NCI-H510A (cell line): Measurements from ENCODE around the gene TGM5.
"Not testable (repeated sequence)": the region's sequence is repeated elsewhere in the genome, so short reads cannot be mapped to it uniquely, and the experiment has no call there.

ENCODE experiments used
- DNase-seq: peaks from one replicate; lab custom pipeline; 2025; lab: John Stamatoyannopoulos, UW

Gene TGM5, protein sequence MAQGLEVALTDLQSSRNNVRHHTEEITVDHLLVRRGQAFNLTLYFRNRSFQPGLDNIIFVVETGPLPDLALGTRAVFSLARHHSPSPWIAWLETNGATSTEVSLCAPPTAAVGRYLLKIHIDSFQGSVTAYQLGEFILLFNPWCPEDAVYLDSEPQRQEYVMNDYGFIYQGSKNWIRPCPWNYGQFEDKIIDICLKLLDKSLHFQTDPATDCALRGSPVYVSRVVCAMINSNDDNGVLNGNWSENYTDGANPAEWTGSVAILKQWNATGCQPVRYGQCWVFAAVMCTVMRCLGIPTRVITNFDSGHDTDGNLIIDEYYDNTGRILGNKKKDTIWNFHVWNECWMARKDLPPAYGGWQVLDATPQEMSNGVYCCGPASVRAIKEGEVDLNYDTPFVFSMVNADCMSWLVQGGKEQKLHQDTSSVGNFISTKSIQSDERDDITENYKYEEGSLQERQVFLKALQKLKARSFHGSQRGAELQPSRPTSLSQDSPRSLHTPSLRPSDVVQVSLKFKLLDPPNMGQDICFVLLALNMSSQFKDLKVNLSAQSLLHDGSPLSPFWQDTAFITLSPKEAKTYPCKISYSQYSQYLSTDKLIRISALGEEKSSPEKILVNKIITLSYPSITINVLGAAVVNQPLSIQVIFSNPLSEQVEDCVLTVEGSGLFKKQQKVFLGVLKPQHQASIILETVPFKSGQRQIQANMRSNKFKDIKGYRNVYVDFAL

DNA sequence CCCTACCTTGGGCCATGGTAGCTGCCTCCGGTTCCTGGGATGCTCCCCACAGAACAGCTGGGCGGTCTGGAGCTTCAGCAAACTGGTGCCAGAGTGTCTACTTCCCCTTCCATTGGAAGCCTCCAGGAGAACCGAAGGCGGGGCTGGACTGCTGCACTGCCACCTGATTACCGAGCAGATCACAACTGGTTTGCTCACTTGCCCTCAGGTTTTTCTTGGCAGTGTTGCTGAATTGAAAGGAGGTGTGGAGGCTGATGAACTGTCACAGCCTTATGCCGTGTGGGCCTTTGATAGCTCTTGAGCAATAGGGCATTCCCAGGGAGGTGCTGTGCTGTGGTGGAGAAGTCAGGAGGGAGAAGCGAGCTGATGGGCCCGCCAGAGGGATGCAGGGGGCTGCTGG, at the start of gene TGM5:
TSS of gene TGM5 (minus strand) at position 95 of the 400 bp plus-strand sequence. CDS start at position 16, 79 bp downstream.
- DNase-seq, result no peak

- no peak for DNase-seq
Measured at GRCh38 chr15:43314171-43314570, 47.4 kb upstream of the TGM5 start.

DNA sequence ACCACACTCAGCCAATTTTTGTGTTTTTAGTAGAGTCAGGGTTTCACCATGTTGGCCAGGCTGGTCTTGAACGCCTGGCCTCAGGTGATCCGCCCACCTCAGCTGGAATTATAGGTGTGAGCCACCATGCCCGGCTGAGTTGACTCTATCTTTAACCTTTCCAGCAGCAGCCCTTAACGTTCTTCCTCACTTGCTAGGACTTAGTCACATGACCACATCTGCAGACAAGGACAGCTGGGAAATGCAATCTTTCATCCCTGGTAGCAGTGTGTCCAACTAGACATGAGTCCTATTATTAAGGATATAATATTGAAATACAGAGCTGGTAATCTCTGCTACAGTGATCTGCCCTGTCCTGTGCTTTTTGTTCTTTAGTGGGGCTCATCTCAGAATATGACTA, 45.6 kb upstream of the TGM5 start:
- DNase-seq, result no peak

DNA sequence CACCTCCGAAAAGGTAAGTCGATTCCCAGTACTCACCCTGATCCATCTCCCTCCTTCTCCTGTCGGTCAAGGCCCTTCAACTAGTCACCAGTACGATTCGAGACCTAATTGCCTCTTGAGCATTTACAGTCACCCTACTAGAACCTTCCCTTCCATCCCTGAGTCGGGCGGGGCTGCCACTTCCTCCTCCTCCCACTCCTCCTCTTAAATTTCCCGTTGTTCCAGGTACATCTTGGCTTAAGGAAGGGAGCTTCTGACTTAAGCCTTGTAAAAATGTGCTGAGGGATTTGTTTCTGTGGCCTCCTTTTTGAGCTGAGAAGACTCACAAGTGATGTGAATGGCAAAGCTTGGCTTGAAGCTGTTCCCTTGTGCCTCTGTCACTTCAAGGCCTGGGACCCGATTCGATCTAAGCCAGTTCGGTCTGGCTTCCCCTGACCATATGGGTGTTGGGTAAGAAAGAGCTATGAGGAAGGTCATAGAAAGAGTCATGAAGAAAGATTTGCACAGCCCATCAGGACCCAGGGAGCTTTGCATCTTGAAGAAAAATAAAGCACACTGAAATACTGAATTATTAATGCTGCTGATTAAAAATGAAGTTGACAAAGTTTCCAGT, 35.6 kb upstream of the TGM5 start, which contains the start of gene TGM7:
TSS of gene TGM7 (minus strand) at position 51 of the 613 bp plus-strand sequence.
- no peak for DNase-seq

DNA sequence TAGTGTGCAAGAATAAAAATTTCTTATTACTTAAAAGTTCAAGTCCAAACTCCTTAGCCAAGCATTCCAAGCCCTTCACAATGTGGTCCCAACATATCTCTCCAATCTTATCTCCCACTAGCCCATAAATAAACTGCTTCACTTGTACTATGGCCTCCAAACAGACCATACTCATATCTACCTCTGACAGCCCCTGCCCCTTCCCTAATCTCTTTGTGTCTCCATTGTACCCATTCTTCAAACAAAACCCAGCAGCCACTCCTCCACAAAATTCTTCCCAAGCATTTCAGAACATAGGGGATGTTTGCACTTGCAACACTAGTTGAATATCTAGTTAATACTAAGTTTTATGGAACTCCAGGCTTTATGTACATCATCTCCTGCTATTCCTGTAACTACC, 33.2 kb upstream of the TGM5 start:
- DNase-seq, result no peak

GRCh38 chr15:43299411-43299810, 32.7 kb upstream of the TGM5 start:
- no peak for DNase-seq

DNA sequence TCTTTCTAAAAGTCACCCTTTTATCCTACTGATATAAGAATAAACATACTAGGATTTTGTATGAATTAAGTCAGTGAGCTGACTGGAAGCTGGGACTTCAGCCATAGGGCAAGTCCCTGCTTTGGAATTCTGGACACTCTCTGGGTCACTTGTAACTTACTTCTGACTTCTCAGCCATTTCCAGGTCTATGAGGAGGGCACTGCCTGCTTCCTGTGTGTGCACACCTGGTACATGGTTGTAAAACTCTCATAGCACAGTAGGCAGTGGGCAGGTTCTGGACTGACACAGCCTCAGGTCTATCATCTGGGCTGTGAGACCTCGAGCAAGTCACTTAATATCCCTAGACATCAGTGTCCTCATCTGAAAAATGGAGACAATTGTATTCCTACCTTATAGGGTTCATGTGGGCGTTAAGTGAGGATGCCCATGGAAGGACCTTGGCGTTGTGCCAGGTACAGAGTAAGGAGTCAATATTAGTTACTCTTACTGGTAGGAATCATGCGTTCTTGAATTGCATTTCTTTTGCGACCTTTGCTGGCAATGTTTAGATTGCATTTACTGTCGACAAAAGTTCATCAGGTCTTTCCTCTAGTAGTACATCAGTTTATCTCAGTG, 27.5 kb upstream of the TGM5 start:
- DNase-seq, result no peak

DNA sequence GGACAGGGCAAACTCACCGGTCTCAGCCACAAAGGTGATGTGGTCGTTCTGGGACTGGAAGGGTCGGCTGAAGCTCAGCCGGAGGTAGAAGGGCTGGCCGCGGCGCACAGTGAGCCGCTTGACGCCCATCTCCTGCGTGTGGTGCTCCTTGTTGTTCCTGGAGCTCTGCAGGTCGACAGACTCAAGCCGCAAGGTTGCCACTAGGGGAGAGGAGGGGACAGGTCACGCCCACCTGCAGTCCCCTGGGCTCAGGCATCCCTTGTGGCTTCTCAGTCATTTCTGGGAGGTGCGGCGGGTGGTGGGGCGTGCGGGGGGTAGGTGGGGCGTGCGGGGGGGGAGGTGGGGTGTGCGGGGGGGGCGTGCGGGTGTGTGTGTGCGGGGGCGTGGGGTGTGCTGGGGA, 26.7 kb upstream of the TGM5 start:
- DNase-seq, result no peak

- DNase-seq, result no peak
Measured at GRCh38 chr15:43292375-43293078, 25.8 kb upstream of the TGM5 start.

GRCh38 chr15:43289656-43290055, 22.9 kb upstream of the TGM5 start:
- DNase-seq, result not testable (repeated sequence)

DNA sequence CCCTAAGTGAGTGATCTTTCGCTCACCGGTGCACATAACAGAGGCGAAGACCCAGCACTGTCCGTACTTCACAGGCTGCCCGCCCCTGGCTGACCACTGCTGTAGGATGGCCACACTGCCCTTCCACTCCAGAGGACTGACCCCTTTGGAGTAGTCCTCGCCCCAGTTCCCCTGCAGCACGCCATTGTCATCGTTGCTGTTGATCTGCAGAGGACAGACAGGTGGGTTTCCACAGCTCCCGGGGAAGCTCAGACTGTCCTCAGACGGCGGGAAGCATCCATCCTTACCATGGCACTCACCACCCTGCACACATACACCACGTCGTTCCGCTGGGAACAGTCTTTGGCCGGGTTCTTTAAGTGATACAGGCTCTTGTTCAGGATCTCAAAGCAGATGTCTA, 20.5 kb upstream of the TGM5 start:
- DNase-seq, result no peak

GRCh38 chr15:43286074-43286473, 19.3 kb upstream of the TGM5 start:
- no peak for DNase-seq

DNA sequence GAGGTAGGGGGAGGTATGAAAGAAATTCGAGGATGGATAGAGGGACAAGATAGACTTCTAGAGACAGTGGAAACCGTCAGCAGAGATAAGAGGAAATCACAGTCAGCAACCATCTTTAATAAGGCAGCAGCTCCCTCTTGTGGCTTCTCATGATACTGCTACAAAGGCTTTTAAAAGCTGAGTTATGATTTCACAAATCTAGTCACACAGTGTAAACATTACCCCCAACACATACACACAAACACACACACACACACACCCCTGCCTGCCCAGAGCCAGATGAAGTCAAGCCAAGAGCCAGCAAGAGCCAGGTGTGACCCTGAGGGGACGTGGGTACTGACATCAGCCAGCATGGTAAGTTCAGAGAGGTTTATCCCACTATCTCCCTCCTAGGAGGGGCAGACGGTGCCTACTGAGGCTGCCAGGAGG, 18.9 kb upstream of the TGM5 start:
- DNase-seq, result no peak

DNA sequence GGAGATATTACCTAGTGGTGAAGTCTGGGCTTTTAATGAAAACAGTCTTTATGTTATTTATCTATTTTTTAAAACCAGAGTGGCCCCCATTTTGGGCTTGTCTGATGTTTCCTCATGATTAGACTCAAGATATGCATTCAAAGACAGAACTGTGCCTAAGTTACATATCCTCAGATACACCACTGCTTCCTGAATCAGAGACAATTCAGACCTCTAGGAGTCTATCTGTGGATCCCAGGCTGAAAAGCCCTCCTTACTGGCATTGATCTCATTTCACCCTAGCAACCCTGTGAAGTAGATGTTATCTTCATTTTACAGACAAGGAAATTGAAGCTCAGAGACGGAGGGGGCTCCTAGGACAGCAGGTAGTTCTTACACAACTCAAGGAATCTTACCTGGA, 16.8 kb upstream of the TGM5 start:
- no peak for DNase-seq

- DNase-seq, result no peak
Measured at GRCh38 chr15:43281926-43282602, 15.3 kb upstream of the TGM5 start.

- DNase-seq, result no peak
Measured at GRCh38 chr15:43280996-43281395, 14.3 kb upstream of the TGM5 start.

DNA sequence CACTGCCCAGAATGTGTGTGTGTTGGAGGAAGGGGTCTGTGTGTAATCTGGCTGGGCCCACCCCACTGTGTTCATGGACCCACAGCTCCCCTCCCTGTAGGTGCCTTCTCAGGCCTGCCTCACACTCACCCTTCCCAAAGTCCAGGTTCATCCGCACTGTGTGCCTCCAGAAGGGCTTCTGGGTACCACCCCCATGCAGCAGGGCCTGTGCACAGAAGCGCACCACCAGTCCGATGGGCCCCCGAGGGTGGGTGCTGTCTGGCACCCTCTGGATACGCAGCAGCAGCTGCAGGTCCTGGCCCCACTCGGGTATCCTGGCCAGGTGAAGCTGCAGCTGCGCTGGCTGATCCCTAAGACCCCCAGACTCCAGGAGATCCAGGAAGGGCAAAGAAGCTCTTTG, 12.8 kb upstream of the TGM5 start:
- DNase-seq, result no peak

DNA sequence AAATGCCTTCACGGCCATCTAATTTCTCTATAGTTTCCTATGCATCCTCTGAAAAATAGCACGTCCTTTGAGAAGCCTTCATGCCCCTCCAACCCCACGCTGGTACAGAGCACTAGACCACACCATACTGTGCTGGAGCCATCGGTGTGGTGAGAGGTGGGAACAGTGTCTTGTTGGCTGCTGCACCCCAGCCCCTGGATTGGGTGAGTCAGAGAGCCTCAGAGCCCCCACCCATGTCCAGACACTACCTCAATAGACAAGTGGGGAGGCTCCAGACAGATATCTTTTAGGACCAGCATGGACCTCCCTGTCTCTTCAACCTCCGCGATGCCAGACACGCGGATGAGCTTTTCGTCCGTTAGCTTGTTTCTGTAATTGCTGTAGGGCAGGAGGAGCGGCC, 12.1 kb upstream of the TGM5 start:
- DNase-seq, result no peak

DNA sequence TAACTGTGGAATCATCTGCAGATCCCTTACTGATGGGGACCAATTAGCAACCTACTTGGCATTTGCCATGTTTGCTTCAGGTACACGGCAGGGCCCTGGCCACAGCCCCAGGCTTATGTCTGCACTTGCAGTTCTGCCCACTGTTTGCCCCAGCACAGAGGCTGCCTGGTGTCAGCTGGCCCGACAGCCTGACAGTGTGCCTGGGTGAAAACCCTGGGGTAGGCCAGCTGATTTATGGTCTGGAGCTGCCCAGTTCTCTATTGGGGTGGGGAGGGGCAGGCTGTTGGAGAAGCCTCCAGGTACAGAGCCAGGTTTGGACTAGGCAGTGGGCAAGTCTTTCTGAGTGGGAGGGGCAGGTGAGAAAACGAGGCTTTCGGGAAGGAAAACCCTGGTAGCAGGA, 11.2 kb upstream of the TGM5 start:
- DNase-seq, result no peak

DNA sequence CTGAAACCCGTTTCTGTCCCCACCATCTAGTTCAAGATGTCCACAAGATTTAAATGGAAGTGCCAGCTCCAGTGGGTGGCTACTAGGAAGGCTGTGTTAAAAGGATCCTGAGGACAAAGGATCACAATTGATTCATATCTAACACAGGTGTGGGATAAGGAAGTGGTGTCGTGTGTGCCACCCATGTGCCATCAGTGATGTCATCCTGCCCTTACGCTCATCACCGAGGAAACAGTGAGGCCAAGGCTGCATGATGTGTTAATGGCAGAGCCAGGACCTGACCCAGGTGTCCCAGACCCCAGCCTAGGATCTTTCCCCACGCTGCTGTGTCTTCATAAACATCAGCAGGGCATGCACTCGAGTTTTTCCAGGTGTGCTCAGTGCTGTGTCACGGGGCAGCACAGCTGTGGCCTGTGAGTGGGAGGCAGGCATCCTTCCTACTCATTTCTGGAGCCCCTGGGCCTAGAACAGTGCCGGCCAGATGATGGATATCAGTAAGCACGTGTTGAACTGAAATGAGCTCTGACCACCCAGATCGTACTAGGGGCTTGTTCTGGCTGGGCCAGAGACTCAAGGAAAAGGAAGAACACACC, 10.6 kb upstream of the TGM5 start:
- no peak for DNase-seq
